ENCODE measurements around the gene OIT3.

GRCh38 chr10:72852508-72852907 is 41.0 kb upstream of the OIT3 start:
- TF ChIP-seq, protein P1, sequence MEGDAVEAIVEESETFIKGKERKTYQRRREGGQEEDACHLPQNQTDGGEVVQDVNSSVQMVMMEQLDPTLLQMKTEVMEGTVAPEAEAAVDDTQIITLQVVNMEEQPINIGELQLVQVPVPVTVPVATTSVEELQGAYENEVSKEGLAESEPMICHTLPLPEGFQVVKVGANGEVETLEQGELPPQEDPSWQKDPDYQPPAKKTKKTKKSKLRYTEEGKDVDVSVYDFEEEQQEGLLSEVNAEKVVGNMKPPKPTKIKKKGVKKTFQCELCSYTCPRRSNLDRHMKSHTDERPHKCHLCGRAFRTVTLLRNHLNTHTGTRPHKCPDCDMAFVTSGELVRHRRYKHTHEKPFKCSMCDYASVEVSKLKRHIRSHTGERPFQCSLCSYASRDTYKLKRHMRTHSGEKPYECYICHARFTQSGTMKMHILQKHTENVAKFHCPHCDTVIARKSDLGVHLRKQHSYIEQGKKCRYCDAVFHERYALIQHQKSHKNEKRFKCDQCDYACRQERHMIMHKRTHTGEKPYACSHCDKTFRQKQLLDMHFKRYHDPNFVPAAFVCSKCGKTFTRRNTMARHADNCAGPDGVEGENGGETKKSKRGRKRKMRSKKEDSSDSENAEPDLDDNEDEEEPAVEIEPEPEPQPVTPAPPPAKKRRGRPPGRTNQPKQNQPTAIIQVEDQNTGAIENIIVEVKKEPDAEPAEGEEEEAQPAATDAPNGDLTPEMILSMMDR (IDR thresholded peaks at IDR 0.05) = no peak
- TF ChIP-seq EP300 (IDR thresholded peaks at IDR 0.05) = no peak

All from esophagus muscularis mucosa (tissue), 3 donors.